ENCODE data around the gene SEPTIN12. TPM values are rescaled to one million over a fixed set of nuclear protein-coding genes. Genes with fewer than 3 reads are reported as not detected.

Gene SEPTIN12
- total RNA-seq, 1 donor from 2014 or later: not detected

- TF ChIP-seq, protein P1, sequence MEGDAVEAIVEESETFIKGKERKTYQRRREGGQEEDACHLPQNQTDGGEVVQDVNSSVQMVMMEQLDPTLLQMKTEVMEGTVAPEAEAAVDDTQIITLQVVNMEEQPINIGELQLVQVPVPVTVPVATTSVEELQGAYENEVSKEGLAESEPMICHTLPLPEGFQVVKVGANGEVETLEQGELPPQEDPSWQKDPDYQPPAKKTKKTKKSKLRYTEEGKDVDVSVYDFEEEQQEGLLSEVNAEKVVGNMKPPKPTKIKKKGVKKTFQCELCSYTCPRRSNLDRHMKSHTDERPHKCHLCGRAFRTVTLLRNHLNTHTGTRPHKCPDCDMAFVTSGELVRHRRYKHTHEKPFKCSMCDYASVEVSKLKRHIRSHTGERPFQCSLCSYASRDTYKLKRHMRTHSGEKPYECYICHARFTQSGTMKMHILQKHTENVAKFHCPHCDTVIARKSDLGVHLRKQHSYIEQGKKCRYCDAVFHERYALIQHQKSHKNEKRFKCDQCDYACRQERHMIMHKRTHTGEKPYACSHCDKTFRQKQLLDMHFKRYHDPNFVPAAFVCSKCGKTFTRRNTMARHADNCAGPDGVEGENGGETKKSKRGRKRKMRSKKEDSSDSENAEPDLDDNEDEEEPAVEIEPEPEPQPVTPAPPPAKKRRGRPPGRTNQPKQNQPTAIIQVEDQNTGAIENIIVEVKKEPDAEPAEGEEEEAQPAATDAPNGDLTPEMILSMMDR (conservative IDR thresholded peaks at IDR 0.05; ENCODE audit: low read depth, low read length): no peak
- DNase-seq (ENCODE audit: low read depth): no peak
Observed at GRCh38 chr16:4783951-4784336, 4.2 kb downstream of the SEPTIN12 start.

GRCh38 chr16:4783251-4783950 lies 4.7 kb downstream of the SEPTIN12 start:
- H3K4me3 ChIP-seq (ENCODE audit: low read depth, low read length): no peak overlapping the region
- DNase-seq (ENCODE audit: low read depth): no peak
- TF ChIP-seq, protein P1 (conservative IDR thresholded peaks at IDR 0.05; ENCODE audit: low read depth, low read length): no peak

More at GRCh38 chr16:4783951-4784336, 4.2 kb downstream of the SEPTIN12 start:
- H3K4me3 ChIP-seq (ENCODE audit: low read depth, low read length): no peak overlapping the region

- TF ChIP-seq, protein P1 (conservative IDR thresholded peaks at IDR 0.05; ENCODE audit: low read depth, low read length): no peak
- no peak overlapping the region for H3K4me3 ChIP-seq (ENCODE audit: low read depth, low read length)
- DNase-seq (ENCODE audit: low read depth): no peak
Observed at GRCh38 chr16:4780235-4780634, 7.9 kb downstream of the SEPTIN12 start.

DNA sequence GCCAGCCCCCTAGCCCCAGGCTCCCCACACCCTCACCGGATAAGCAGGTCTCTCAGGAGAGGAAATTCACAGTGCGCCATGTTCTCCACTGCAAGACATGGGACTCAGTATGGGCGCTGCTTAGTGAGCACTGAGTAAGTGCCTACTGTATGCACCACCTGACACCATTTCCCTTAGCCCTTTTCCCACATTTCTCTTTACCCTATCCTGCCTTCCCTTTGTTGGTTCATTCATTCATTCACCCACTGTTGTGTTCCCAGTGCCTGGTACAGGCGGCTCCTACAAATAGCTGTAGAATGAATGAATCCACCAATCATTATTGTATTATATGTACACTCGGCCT lies 10.1 kb downstream of the SEPTIN12 start:
- H3K4me3 ChIP-seq (ENCODE audit: low read depth, low read length): no peak overlapping the region
- DNase-seq (ENCODE audit: low read depth): no peak
- TF ChIP-seq, protein P1 (conservative IDR thresholded peaks at IDR 0.05; ENCODE audit: low read depth, low read length): no peak

GRCh38 chr16:4777339-4778049 lies 10.7 kb downstream of the SEPTIN12 start:
- TF ChIP-seq, protein P1 (conservative IDR thresholded peaks at IDR 0.05; ENCODE audit: low read depth, low read length): no peak
- no peak overlapping the region for H3K4me3 ChIP-seq (ENCODE audit: low read depth, low read length)

GRCh38 chr16:4776141-4776705 lies 11.9 kb downstream of the SEPTIN12 start:
- no peak overlapping the region for H3K4me3 ChIP-seq (ENCODE audit: low read depth, low read length)
- no peak for DNase-seq (ENCODE audit: low read depth)

More at GRCh38 chr16:4777339-4778049, 10.7 kb downstream of the SEPTIN12 start:
- DNase-seq (ENCODE audit: low read depth): no peak

More at GRCh38 chr16:4776141-4776705, 11.9 kb downstream of the SEPTIN12 start:
- TF ChIP-seq, protein P1 (conservative IDR thresholded peaks at IDR 0.05; ENCODE audit: low read depth, low read length): no peak

All from epithelial cell of proximal tubule (primary cell).